Glutamatergic neuron (in vitro differentiated cells): Measurements from ENCODE around the gene EFEMP1. TPM values are rescaled to one million over a fixed set of nuclear protein-coding genes. Genes with fewer than 3 reads are reported as not detected.

ENCODE experiments used
- DNase-seq: peaks from one replicate; pipeline ENCODE4 v3.0.0; 2022
- H3K27ac Mint-ChIP-seq: one replicate; pipeline ENCODE4 v1.8.0; 2020; ENCODE audit warnings: mild to moderate bottlenecking, mixed read lengths, inconsistent platforms; ENCODE audit not compliant: unreplicated experiment
- H3K27me3 Mint-ChIP-seq: one replicate; pipeline ENCODE4 v1.8.0; 2020; ENCODE audit warnings: mild to moderate bottlenecking, moderate library complexity, mixed read lengths, inconsistent platforms; ENCODE audit not compliant: unreplicated experiment
- H3K36me3 Mint-ChIP-seq: one replicate; pipeline ENCODE4 v1.8.0; 2020; ENCODE audit warnings: mild to moderate bottlenecking, mixed read lengths, inconsistent platforms; ENCODE audit not compliant: unreplicated experiment
- H3K4me1 Mint-ChIP-seq: one replicate; pipeline ENCODE4 v1.8.0; 2020; ENCODE audit warnings: mild to moderate bottlenecking, low read depth, mixed read lengths, inconsistent platforms; ENCODE audit not compliant: unreplicated experiment
- H3K4me3 Mint-ChIP-seq: one replicate; pipeline ENCODE4 v1.8.0; 2020; ENCODE audit warnings: mild to moderate bottlenecking, mixed read lengths, inconsistent platforms; ENCODE audit not compliant: unreplicated experiment
- H3K9me3 Mint-ChIP-seq: one replicate; pipeline ENCODE4 v1.8.0; 2020; ENCODE audit warnings: mild to moderate bottlenecking, moderate library complexity, mixed read lengths, inconsistent platforms; ENCODE audit not compliant: unreplicated experiment
- total RNA-seq: library from RNA; stranded (reverse); fragmentation: NEBNext Ultra II Directional; extraction: Animal tissue kit (Norgen Biotek cat#: 25700); gene quantifications from one replicate; pipeline ENCODE4 v1.2.1, GENCODE V29; 2021; ENCODE audit not compliant: unreplicated experiment
- TF ChIP-seq, protein P1 (sequence below): fragments of 200-600 bp; sonication (generic); IDR thresholded peaks from one replicate; pipeline ENCODE4 v1.5.0; 2021; ENCODE audit not compliant: partially characterized antibody, unreplicated experiment

The EFEMP1 gene
- total RNA-seq, 1 donor from 2014 or later = 1.2 TPM

DNA sequence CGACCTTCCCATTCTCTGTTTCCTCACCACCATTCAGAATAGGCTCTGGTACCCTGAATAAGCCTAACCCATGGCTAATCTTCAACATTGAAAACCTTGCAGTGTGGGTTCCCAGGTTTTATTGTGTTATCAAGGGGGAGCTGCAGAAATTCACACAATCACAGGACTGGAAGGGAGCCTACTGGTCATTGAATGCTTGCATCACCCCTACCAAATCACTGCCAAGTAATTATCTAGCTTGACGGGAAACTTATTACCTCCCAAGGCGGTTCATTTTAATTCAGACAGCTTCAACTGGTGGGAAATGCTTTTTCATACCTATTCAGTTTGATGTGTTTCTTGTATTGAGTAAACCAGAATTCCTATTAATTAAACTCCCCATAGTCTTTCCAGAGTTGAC, 33.6 kb upstream of the EFEMP1 start:
- no peak for DNase-seq
- peaks cover 1% of the 10 kb centered on the region for H3K9me3 Mint-ChIP-seq
- H3K27me3 Mint-ChIP-seq = no peaks in the 10 kb centered on the region
- H3K4me1 Mint-ChIP-seq = no peaks in the 10 kb centered on the region
- no peak overlapping the region for H3K4me3 Mint-ChIP-seq
- TF ChIP-seq, protein P1, sequence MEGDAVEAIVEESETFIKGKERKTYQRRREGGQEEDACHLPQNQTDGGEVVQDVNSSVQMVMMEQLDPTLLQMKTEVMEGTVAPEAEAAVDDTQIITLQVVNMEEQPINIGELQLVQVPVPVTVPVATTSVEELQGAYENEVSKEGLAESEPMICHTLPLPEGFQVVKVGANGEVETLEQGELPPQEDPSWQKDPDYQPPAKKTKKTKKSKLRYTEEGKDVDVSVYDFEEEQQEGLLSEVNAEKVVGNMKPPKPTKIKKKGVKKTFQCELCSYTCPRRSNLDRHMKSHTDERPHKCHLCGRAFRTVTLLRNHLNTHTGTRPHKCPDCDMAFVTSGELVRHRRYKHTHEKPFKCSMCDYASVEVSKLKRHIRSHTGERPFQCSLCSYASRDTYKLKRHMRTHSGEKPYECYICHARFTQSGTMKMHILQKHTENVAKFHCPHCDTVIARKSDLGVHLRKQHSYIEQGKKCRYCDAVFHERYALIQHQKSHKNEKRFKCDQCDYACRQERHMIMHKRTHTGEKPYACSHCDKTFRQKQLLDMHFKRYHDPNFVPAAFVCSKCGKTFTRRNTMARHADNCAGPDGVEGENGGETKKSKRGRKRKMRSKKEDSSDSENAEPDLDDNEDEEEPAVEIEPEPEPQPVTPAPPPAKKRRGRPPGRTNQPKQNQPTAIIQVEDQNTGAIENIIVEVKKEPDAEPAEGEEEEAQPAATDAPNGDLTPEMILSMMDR = no peak
- no peak overlapping the region for H3K27ac Mint-ChIP-seq
- H3K36me3 Mint-ChIP-seq = no peaks in the 10 kb centered on the region

DNA sequence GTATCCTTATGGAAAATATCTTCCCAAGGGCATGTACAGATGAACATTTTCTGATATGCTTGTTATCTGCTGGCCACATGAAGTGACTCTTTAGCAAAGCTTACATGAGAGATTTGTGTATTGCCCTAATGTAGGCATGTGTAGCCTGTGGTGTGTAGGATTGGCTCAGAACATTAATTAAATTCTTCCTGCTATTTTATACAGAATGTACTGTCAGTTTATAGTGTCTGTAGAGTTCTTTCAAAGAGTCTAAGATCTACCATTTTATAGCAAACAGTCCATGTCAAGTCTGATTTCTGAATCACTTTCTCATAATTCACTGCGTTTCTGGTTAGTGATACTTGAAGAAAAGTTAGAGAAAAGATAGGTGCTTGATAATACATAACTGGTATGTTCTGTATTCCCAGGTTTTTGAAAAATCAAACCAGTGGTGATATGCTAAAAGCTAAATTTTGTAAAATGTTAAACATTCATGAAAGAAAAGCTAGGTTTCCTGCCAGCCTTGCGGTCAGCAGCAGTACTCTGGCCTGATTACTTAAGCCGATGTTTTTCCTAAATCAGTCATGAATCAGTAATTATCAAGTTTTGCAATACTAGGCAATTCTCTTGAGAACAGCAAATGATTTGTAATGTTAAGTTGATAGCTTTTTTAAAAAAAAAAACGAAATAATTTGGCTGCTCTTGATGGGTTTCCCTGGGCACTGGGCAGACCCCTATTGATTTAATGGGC, 30.9 kb upstream of the EFEMP1 start:
- Mint-ChIP-seq H3K27ac (no peak overlapping the region), H3K36me3 (no peaks in the 10 kb centered on the region), H3K9me3 (peaks cover 2% of the 10 kb centered on the region), H3K4me1 (peaks cover 7% of the 10 kb centered on the region), H3K4me3 (peak overlapping the region; percentile 34), H3K27me3 (peaks cover 1% of the 10 kb centered on the region)
- TF ChIP-seq, protein P1 = no peak
- no peak for DNase-seq

DNA sequence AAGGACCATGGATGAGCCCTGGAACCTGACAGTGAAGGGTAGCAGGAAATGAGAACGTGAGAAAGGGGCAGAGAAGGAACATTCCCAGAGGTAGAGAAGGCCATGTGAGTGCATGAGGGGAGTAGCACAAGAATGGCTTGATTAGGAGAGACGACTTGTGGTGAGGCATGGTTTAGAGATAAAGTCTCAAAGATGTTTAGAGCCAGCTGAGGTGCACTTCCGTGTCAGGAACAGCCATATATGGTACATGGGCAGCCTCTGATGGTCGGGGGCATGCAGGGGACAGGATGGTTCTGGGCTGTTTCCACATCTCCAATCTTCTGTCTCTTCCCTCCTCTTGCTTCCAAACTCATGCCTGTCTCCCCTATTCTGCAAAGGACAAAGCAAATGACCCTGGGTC, 28.8 kb upstream of the EFEMP1 start:
- Mint-ChIP-seq H3K4me3 (peak overlapping the region; percentile 71), H3K27me3 (peaks cover 4% of the 10 kb centered on the region), H3K27ac (peak overlapping the region; percentile 82), H3K36me3 (no peaks in the 10 kb centered on the region), H3K9me3 (peaks cover 2% of the 10 kb centered on the region), H3K4me1 (peaks cover 7% of the 10 kb centered on the region)
- DNase-seq = no peak
- TF ChIP-seq, protein P1 = no peak

DNA sequence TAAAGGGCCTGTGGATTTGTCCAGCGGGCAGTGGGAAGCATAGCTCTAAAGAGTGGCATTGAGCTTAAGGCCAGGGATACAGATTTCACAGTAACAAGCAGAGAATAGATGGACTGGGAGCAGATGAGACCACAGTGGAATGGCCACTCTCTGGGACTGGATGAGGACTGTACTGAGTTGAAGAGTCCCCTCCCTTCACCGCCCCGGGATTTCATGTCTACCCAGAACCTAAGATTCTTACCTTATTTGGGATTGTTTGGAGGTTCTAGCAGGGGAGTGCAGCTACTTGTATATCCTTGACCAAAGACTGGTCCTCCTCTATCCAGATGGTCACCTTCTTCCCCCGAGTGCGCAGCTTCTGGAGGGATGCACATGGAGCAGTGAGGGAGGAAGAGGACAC, 28.0 kb upstream of the EFEMP1 start:
- Mint-ChIP-seq H3K27me3 (peaks cover 4% of the 10 kb centered on the region), H3K27ac (peak overlapping the region; percentile 82), H3K36me3 (no peaks in the 10 kb centered on the region), H3K9me3 (peaks cover 2% of the 10 kb centered on the region), H3K4me3 (peak overlapping the region; percentile 71), H3K4me1 (peaks cover 7% of the 10 kb centered on the region)
- TF ChIP-seq, protein P1 = no peak
- peak; percentile 19 for DNase-seq

DNA sequence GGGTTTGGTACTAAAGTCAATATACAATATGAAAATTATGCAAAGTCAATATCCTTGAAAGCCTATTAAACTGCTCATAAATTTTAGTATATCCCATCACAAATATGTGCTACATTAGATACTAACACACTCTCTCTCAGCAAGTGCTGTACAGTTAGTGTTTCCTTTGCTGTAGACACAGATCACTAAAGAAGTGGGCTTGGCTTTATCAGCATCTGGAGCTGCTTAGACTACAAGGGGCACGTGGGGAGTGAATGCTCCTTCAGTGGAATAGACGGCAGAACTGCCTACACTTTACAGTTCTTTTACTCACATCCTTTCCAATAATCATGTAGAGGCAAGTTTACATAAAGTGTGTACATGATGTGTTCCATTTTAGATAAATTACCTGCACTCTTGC, 26.0 kb upstream of the EFEMP1 start:
- Mint-ChIP-seq H3K4me3 (no peak overlapping the region), H3K9me3 (peaks cover 2% of the 10 kb centered on the region)

More for the DNA sequence above, 26.0 kb upstream of the EFEMP1 start:
- H3K36me3 Mint-ChIP-seq = no peaks in the 10 kb centered on the region
- H3K4me1 Mint-ChIP-seq = peaks cover 7% of the 10 kb centered on the region
- DNase-seq = no peak
- TF ChIP-seq, protein P1 = no peak
- H3K27me3 Mint-ChIP-seq = peaks cover 4% of the 10 kb centered on the region
- H3K27ac Mint-ChIP-seq = no peak overlapping the region
